MCF 10A (cell line): ENCODE measurements around the gene VAT1L. TPM values are rescaled to one million over a fixed set of nuclear protein-coding genes. Genes with fewer than 3 reads are reported as not detected.

ENCODE experiments used
- BruUV-seq: library from RNA; stranded (reverse); fragments of 400-500 nt; replicated peaks from 2 replicates; lab custom pipeline; 2021; lab: Mats Ljungman, UMichigan
- CTCF ChIA-PET: fragments of 300-600 bp; sonication (Branson Sonifier 250); formaldehyde crosslinking; extraction: SDS; loops from one replicate; lab custom pipeline; 2021; ENCODE audit warnings: antibody characterized with exemption, inconsistent platforms; lab: Yijun Ruan, JAX
- POLR2A ChIA-PET: fragments of 300-600, 350-650 bp; sonication (Branson Sonifier 250); formaldehyde crosslinking; extraction: SDS; loops from one replicate; lab custom pipeline; 2020; ENCODE audit warnings: antibody characterized with exemption, inconsistent platforms; lab: Yijun Ruan, JAX
- DNase-seq: peaks from one replicate; pipeline ENCODE4 v3.0.0-alpha.2; 2018; ENCODE audit not compliant: unreplicated experiment
- H3K27ac Mint-ChIP-seq: one replicate; pipeline ENCODE4 v1.8.0; 2022; ENCODE audit warnings: mild to moderate bottlenecking, low read depth, mixed read lengths; ENCODE audit not compliant: unreplicated experiment
- H3K27me3 Mint-ChIP-seq: one replicate; pipeline ENCODE4 v1.8.0; 2022; ENCODE audit warnings: mixed read lengths; ENCODE audit not compliant: insufficient read depth, unreplicated experiment
- H3K36me3 Mint-ChIP-seq: one replicate; pipeline ENCODE4 v1.8.0; 2022; ENCODE audit warnings: mild to moderate bottlenecking, moderate library complexity, mixed read lengths; ENCODE audit not compliant: insufficient read depth, unreplicated experiment
- H3K4me1 Mint-ChIP-seq: one replicate; pipeline ENCODE4 v1.8.0; 2022; ENCODE audit warnings: mixed read lengths; ENCODE audit not compliant: insufficient read depth, unreplicated experiment
- H3K4me3 Mint-ChIP-seq: one replicate; pipeline ENCODE4 v1.8.0; 2022; ENCODE audit warnings: mild to moderate bottlenecking, moderate library complexity, mixed read lengths; ENCODE audit not compliant: unreplicated experiment
- H3K9me3 Mint-ChIP-seq: one replicate; pipeline ENCODE4 v1.8.0; 2022; ENCODE audit warnings: mixed read lengths; ENCODE audit not compliant: unreplicated experiment
- intact Hi-C: fragments of 100-400 bp; cut with micrococcal nuclease; formaldehyde crosslinking; loops from 2 replicates; pipeline ENCODE4 v1.14.1; 2022
- total RNA-seq: library from RNA; stranded (reverse); gene quantifications from 2 replicates; pipeline ENCODE4 v1.2.3, GENCODE V29; 2022
- TF ChIP-seq, protein P1 (sequence below): fragments of 200-600 bp; IDR thresholded peaks from one replicate; pipeline ENCODE4 v1.8.0; 2022; ENCODE audit warnings: antibody characterized with exemption, mild to moderate bottlenecking; ENCODE audit not compliant: unreplicated experiment

VAT1L gene
- total RNA-seq, 1 experiment from 2014 or later: 1.1 TPM

DNA sequence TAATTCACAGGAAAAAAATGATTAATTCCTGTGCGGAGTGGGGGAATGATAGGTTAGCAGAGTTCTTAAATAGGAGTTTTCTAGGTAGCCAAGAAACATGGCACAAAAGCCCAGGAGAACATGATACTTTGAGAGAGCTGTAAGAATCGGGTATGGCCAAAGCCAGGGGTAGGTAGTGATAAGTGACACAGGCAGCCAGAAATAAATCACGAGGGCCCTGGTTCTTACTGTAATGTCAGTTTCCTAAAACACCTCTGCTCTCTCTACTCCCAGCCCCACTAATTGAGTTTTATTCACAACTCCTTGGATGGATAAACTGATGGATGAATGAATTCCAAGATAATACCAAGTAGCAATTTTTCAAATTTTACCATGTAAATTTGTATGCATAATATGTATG lies 54.1 kb downstream of the VAT1L start:
- TF ChIP-seq, protein P1, sequence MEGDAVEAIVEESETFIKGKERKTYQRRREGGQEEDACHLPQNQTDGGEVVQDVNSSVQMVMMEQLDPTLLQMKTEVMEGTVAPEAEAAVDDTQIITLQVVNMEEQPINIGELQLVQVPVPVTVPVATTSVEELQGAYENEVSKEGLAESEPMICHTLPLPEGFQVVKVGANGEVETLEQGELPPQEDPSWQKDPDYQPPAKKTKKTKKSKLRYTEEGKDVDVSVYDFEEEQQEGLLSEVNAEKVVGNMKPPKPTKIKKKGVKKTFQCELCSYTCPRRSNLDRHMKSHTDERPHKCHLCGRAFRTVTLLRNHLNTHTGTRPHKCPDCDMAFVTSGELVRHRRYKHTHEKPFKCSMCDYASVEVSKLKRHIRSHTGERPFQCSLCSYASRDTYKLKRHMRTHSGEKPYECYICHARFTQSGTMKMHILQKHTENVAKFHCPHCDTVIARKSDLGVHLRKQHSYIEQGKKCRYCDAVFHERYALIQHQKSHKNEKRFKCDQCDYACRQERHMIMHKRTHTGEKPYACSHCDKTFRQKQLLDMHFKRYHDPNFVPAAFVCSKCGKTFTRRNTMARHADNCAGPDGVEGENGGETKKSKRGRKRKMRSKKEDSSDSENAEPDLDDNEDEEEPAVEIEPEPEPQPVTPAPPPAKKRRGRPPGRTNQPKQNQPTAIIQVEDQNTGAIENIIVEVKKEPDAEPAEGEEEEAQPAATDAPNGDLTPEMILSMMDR: no peak
- POLR2A ChIA-PET: no interaction called here

DNA sequence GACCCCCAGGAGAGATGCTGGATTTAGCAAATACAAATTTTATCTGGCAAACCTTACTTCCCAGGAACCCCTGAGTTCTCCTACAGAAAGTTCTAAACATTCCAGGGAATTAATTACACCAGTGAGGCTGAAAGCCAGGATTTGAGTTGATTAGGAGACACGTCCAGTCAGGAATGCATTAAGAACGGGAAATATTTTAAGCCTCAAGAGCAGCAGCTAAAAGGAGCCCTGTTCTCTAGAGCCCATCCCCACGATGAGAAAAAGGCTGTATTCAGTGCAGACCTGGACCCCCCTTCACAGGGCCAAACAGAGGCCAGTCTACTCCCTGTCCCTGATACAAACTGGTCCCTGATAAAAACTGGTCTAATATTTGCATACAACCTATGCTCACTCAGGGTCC lies 55.0 kb downstream of the VAT1L start:
- ChIA-PET POLR2A (no interaction called here), CTCF (no interaction called here)
- Mint-ChIP-seq H3K27ac (no peak overlapping the region), H3K4me3 (no peak overlapping the region), H3K27me3 (peaks cover 50% of the 10 kb centered on the region), H3K4me1 (peaks cover 8% of the 10 kb centered on the region), H3K36me3 (no peaks in the 10 kb centered on the region), H3K9me3 (no peaks in the 10 kb centered on the region)
- no TSS peak for BruUV-seq
- intact Hi-C loops: no loop called here
- DNase-seq: no peak
- TF ChIP-seq, protein P1: no peak

More for the DNA sequence above, 54.1 kb downstream of the VAT1L start:
- Mint-ChIP-seq H3K27me3 (peaks cover 52% of the 10 kb centered on the region), H3K36me3 (no peaks in the 10 kb centered on the region), H3K4me3 (no peak overlapping the region), H3K9me3 (no peaks in the 10 kb centered on the region), H3K4me1 (peaks cover 8% of the 10 kb centered on the region), H3K27ac (no peak overlapping the region)
- no TSS peak for BruUV-seq
- DNase-seq: no peak
- CTCF ChIA-PET: interaction anchor here (0.5 to 0.8 kb wide), 2 partner anchors 14 to 129 kb away, joined by 3 to 4 read pairs; no protein-coding TSS in a partner anchor
- intact Hi-C loops: no loop called here

DNA sequence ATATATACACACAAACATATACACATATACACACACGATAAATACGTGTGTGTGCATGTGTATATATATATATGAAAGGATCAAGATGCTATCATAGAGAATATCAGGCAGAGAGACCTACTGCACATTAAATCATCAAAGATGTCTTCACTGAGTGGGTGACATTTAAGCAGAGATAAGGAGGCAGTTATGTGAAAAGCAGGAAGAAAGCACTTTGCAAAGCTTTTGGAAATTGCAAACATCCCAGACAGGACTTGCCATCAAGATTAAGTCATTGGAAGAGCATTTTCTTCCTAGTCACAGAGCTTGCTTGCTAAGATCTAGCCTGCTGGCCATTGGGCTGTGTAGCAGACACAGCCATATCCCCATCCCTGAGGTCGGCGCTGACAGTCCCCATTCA lies 56.4 kb downstream of the VAT1L start:
- ChIA-PET CTCF (interaction anchor here (0.7 to 1.0 kb wide), 2 partner anchors 126 to 1136 kb away, joined by 3 to 5 read pairs; no protein-coding TSS in a partner anchor), POLR2A (no interaction called here)
- Mint-ChIP-seq H3K4me1 (peaks cover 8% of the 10 kb centered on the region), H3K4me3 (no peak overlapping the region), H3K9me3 (no peaks in the 10 kb centered on the region), H3K27me3 (peaks cover 49% of the 10 kb centered on the region), H3K36me3 (no peaks in the 10 kb centered on the region), H3K27ac (no peak overlapping the region)
- TF ChIP-seq, protein P1: no peak
- DNase-seq: no peak
- intact Hi-C loops: no loop called here
- no TSS peak for BruUV-seq

GRCh38 chr16:77849646-77850258 lies 61.4 kb downstream of the VAT1L start:
- Mint-ChIP-seq H3K4me3 (no peak overlapping the region), H3K9me3 (no peaks in the 10 kb centered on the region), H3K36me3 (no peaks in the 10 kb centered on the region), H3K27me3 (peaks cover 29% of the 10 kb centered on the region), H3K4me1 (no peaks in the 10 kb centered on the region), H3K27ac (no peak overlapping the region)
- TF ChIP-seq, protein P1: no peak
- intact Hi-C loops: no loop called here
- POLR2A ChIA-PET: no interaction called here
- CTCF ChIA-PET: no interaction called here
- BruUV-seq: no TSS peak
- no peak for DNase-seq
